Lung (tissue), 12 donors: ENCODE results near the gene RNU5B-1. TPM values are rescaled to one million over a fixed set of nuclear protein-coding genes. Genes with fewer than 3 reads are reported as not detected.

Experiments used
- ATAC-seq: fragments of 200-7000 bp; cut with Tn5 transposase; one replicate; pipeline ENCODE4 v1.9.1; 2020; ENCODE audit warnings: moderate number of reproducible peaks; ENCODE audit not compliant: insufficient read depth, low FRiP score
- DNase-seq, 3 donors: peaks; one replicate each; pipeline ENCODE4 v3.0.0-alpha.2; 2013 to 2017
- H3K27ac ChIP-seq, 2 donors: one replicate each; pipeline ENCODE4 v1.5.1; 2013; ENCODE audit warnings: mild to moderate bottlenecking in 2 of 2, moderate library complexity in 2 of 2, control low read depth in 1 of 2, inconsistent platforms in 1 of 2, low read depth in 1 of 2, low read length in 1 of 2
- H3K27me3 ChIP-seq, 3 donors: one replicate each; pipeline ENCODE4 v1.5.1; 2013; ENCODE audit warnings: low read length in 2 of 3; ENCODE audit not compliant: control insufficient read depth in 3 of 3, insufficient read depth in 3 of 3
- H3K36me3 ChIP-seq, 4 donors: one replicate each; pipeline ENCODE4 v1.5.1; 2013; ENCODE audit warnings: low read length in 4 of 4, mild to moderate bottlenecking in 1 of 4, moderate library complexity in 1 of 4; ENCODE audit not compliant: control insufficient read depth in 4 of 4, insufficient read depth in 4 of 4
- H3K4me1 ChIP-seq, 5 donors: one replicate each; pipeline ENCODE4 v1.5.1; 2013; ENCODE audit warnings: low read length in 5 of 5, mild to moderate bottlenecking in 2 of 5, moderate library complexity in 1 of 5; ENCODE audit not compliant: control insufficient read depth in 5 of 5, insufficient read depth in 5 of 5
- H3K4me3 ChIP-seq: one replicate; pipeline ENCODE4 v1.5.1; 2013; ENCODE audit warnings: mild to moderate bottlenecking, control low read depth, moderate library complexity
- H3K9ac ChIP-seq, 2 donors: one replicate each; pipeline ENCODE4 v1.5.1; 2013; ENCODE audit warnings: low read length in 2 of 2, control low read depth in 1 of 2; ENCODE audit not compliant: insufficient read depth in 1 of 2
- H3K9me3 ChIP-seq, 4 donors: one replicate each; pipeline ENCODE4 v1.5.1; 2013; ENCODE audit warnings: low read length in 3 of 4, mild to moderate bottlenecking in 1 of 4, moderate library complexity in 1 of 4; ENCODE audit not compliant: control insufficient read depth in 4 of 4, insufficient read depth in 3 of 4
- CTCF ChIP-seq: IDR thresholded peaks from 2 replicates; pipeline ENCODE4 v1.5.1; 2012; ENCODE audit warnings: mild to moderate bottlenecking; ENCODE audit errors: control extremely low read depth, extremely low read depth
- WGBS, 2 donors: extraction: QIAGEN DNeasy Blood & Tissue Kit; methylation state at CpG; one replicate each; pipeline ENCODE4 v1.1.7; 2013; 5-methylcytosine and 5-hydroxymethylcytosine counted together
- polyA plus RNA-seq, 2 donors: library from polyadenylated mRNA; stranded (reverse); fragments of 200-250 nt; gene quantifications; one replicate each; pipeline ENCODE4 v1.2.1, GENCODE V29; 2013
- total RNA-seq, 2 donors: library from RNA; depleted of rRNA in 1 of 2; stranded (reverse); fragments of >200 nt in 1 of 2; gene quantifications; one replicate each; pipeline ENCODE4 v1.2.1, GENCODE V29; 2014 to 2021
- donor health status: control.
- donor health status: control.
- donor health status: Bipolar disorder and iron deficiency.
- donor health status: healthy.
- donor health status: DM: yes; HTN: yes; CAD: no.

RNU5B-1 gene
- total and polyA plus RNA-seq, 4 donors = 10.9 TPM; not detected in 3

DNA sequence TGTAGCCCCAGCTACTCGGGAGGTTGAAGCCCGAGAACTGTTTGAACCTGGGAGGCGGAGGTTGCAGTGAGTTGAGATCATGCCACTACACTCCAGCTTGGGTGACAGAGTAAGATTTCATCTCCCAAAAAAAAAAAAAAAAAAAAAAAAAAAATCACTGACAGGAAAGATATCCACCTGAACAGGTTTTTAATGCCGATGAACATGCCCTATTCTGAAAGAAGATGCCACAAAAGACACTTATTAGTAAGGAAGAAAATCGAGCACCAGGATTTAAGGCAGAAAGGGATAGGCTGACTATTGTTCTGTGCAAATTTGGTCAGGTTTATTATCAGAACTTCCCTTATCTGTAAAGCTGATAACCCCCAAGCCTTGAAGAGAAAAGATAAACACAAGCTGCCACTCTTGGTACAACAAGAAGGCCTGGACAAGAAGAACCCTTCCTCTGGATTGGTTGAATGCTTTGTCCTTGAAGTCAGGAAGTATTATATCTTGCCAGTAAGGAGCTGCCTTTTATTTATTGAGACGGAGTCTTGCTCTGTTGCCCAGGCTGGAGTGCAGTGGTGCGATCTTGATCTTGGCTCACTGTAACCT, 15.1 kb upstream of the RNU5B-1 start:
- Histone ChIP-seq H3K27ac (no peak overlapping the region), H3K4me1 (peaks cover 0 to 13% (median 3%) of the 10 kb centered on the region in 5 donors), H3K4me3 (no peak overlapping the region), H3K9me3 (no peaks in the 10 kb centered on the region), H3K27me3 (no peaks in the 10 kb centered on the region), H3K9ac (no peak overlapping the region), H3K36me3 (no peaks in the 10 kb centered on the region)
- 64 to 90% methylated on average over 7 of the region's 7 CpGs for WGBS, 2 donors
- DNase-seq (no peak), ATAC-seq (no peak)
- TF ChIP-seq CTCF = no peak

DNA sequence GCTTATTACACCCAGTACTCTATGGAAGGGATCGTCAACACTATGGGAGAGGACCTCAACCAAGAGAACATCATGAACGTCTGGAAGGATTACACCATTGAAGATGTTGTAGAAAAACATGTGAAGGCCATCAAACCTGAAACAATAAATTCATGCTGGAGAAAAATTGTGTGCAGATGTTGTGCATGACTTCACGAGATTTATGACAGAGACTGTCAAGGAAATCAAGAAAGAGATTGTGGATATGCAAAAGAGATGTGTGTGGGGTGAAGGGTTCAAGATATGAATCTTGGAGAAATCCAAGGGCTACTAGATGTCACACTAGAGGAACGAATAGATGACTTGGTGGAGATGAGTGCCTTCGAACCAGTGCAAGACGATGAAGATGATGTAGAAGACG, 14.2 kb upstream of the RNU5B-1 start:
- no peak for DNase-seq
- Histone ChIP-seq H3K9me3 (no peaks in the 10 kb centered on the region), H3K4me1 (peaks cover 0 to 13% (median 3%) of the 10 kb centered on the region in 5 donors), H3K27ac (no peak overlapping the region), H3K4me3 (no peak overlapping the region), H3K9ac (no peak overlapping the region), H3K36me3 (no peaks in the 10 kb centered on the region), H3K27me3 (no peaks in the 10 kb centered on the region)
- 90 to 94% methylated on average over 7 of the region's 7 CpGs for WGBS, 2 donors
- ATAC-seq = no peak
- no peak for TF ChIP-seq CTCF

GRCh38 chr15:65292938-65293518, 11.4 kb upstream of the RNU5B-1 start:
- WGBS, 2 donors = 44 to 55% methylated on average over 1 of the region's 1 CpG
- TF ChIP-seq CTCF = no peak
- Histone ChIP-seq H3K36me3 (no peaks in the 10 kb centered on the region), H3K4me1 (peaks cover 0 to 17% (median 0%) of the 10 kb centered on the region in 5 donors), H3K4me3 (no peak overlapping the region), H3K9me3 (no peaks in the 10 kb centered on the region), H3K27ac (no peak overlapping the region), H3K27me3 (no peaks in the 10 kb centered on the region), H3K9ac (no peak overlapping the region)
- no peak for DNase-seq
- no peak for ATAC-seq
